Measurements from ENCODE around the gene SOX6. TPM values are rescaled to one million over a fixed set of nuclear protein-coding genes. Genes with fewer than 3 reads are reported as not detected.

The SOX6 gene
- polyA plus RNA-seq, 1 of the 3 experiments (the other 2 are of a cell fraction): 0.03 TPM

GRCh38 chr11:16278273-16278672 is 78.1 kb downstream of the SOX6 start:
- ChIA-PET POLR2A (no interaction called here), CTCF (no interaction called here)
- TF ChIP-seq FOXM1 (IDR thresholded peaks at IDR 0.05; ENCODE audit: low read depth) (no peak), NRF1 (IDR thresholded peaks at IDR 0.05; ENCODE audit: low read depth, low read length) (no peak), CHD2 (IDR thresholded peaks at IDR 0.05; ENCODE audit: low read length, partially characterized antibody) (no peak), EP300 (IDR thresholded peaks at IDR 0.05; ENCODE audit: borderline replicate concordance in 1 of 2, low read depth in 1 of 2, low read length in 1 of 2) (no peak), RAD21 (IDR thresholded peaks at IDR 0.05; ENCODE audit: low read length) (no peak), NFIC (IDR thresholded peaks at IDR 0.05; ENCODE audit: borderline replicate concordance) (no peak), SIN3A (IDR thresholded peaks at IDR 0.05; ENCODE audit: borderline replicate concordance, low read depth, low read length) (no peak), GATA2 (CRISPR knock-in tag; IDR thresholded peaks at IDR 0.05) (no peak), ELF1 (IDR thresholded peaks at IDR 0.05) (no peak), FOXJ3 (CRISPR knock-in tag; IDR thresholded peaks at IDR 0.05) (no peak), REST (IDR thresholded peaks at IDR 0.05; ENCODE audit: low read depth, low read length) (no peak)

GRCh38 chr11:16276251-16276650 is 80.1 kb downstream of the SOX6 start:
- CTCF ChIA-PET: no interaction called here
- Histone ChIP-seq H3K36me3 (replicated peaks in 1 of 2; ENCODE audit: control insufficient read depth in 1 of 2, insufficient read depth in 2 of 2, low read length in 1 of 2) (no peaks in the 10 kb centered on the region), H3K27ac (ENCODE audit: low read depth in 2 of 2, low read length in 1 of 2) (no peak overlapping the region), H3K4me1 (ENCODE audit: control insufficient read depth in 1 of 2, insufficient read depth in 2 of 2, low read depth in 1 of 2, low read length in 1 of 2) (no peaks in the 10 kb centered on the region), H2AFZ (ENCODE audit: low read depth) (no peak overlapping the region), H3F3A (replicated peaks; ENCODE audit: insufficient read depth) (no peaks in the 10 kb centered on the region), H3K4me2 (no peak overlapping the region), H4K20me1 (ENCODE audit: insufficient read depth) (no peaks in the 10 kb centered on the region), H3K27me3 (ENCODE audit: insufficient read depth) (no peaks in the 10 kb centered on the region), H3K9me3 (no peaks in the 10 kb centered on the region), H3K9ac (no peak overlapping the region), H3K79me2 (ENCODE audit: insufficient read depth) (no peaks in the 10 kb centered on the region), H3K9me2 (no peaks in the 10 kb centered on the region), H3K4me3 (ENCODE audit: low read depth in 2 of 2, low read length in 1 of 2) (no peak overlapping the region)
- WGBS (ENCODE audit: low lambda C conversion rate): 31% methylated on average over 2 of the region's 2 CpGs
- DNase-seq: no peak
- no peak for TF ChIP-seq FOSL2 (IDR thresholded peaks at IDR 0.05; ENCODE audit: borderline replicate concordance, low read depth)
- no peak for TF ChIP-seq PBX3 (IDR thresholded peaks at IDR 0.05)
- TF ChIP-seq EZH2phosphoT487 (IDR thresholded peaks at IDR 0.05; ENCODE audit: borderline replicate concordance, low read depth): no peak
- no peak for TF ChIP-seq MEF2A (IDR thresholded peaks at IDR 0.05; ENCODE audit: borderline replicate concordance, low read depth)
- no peak for TF ChIP-seq TCF12 (IDR thresholded peaks at IDR 0.05)
- TF ChIP-seq CHD2 (IDR thresholded peaks at IDR 0.05; ENCODE audit: low read length, partially characterized antibody): no peak
- POLR2A ChIA-PET: no interaction called here

More at GRCh38 chr11:16278273-16278672, 78.1 kb downstream of the SOX6 start:
- Histone ChIP-seq H3K9me3 (no peaks in the 10 kb centered on the region), H3K9me2 (no peaks in the 10 kb centered on the region), H3K27ac (ENCODE audit: low read depth in 2 of 2, low read length in 1 of 2) (no peak overlapping the region), H4K20me1 (ENCODE audit: insufficient read depth) (no peaks in the 10 kb centered on the region), H3K79me2 (ENCODE audit: insufficient read depth) (no peaks in the 10 kb centered on the region), H3K27me3 (ENCODE audit: insufficient read depth) (no peaks in the 10 kb centered on the region), H3K4me2 (no peak overlapping the region), H3K4me1 (ENCODE audit: control insufficient read depth in 1 of 2, insufficient read depth in 2 of 2, low read depth in 1 of 2, low read length in 1 of 2) (no peaks in the 10 kb centered on the region), H3F3A (replicated peaks; ENCODE audit: insufficient read depth) (no peaks in the 10 kb centered on the region), H3K36me3 (replicated peaks in 1 of 2; ENCODE audit: control insufficient read depth in 1 of 2, insufficient read depth in 2 of 2, low read length in 1 of 2) (no peaks in the 10 kb centered on the region), H3K4me3 (ENCODE audit: low read depth in 2 of 2, low read length in 1 of 2) (no peak overlapping the region), H3K9ac (no peak overlapping the region), H2AFZ (ENCODE audit: low read depth) (no peak overlapping the region)
- 96% methylated on average over 2 of the region's 2 CpGs for WGBS (ENCODE audit: low lambda C conversion rate)
- DNase-seq: no peak

All from SK-N-SH (cell line).